ENCODE results near the gene NUDC.
A peak's percentile ranks its signal among the peaks of the same experiment; 100 is the strongest.
"Not testable (repeated sequence)": the region's sequence is repeated elsewhere in the genome, so short reads cannot be mapped to it uniquely, and the experiment has no call there.

The NUDC gene

DNA sequence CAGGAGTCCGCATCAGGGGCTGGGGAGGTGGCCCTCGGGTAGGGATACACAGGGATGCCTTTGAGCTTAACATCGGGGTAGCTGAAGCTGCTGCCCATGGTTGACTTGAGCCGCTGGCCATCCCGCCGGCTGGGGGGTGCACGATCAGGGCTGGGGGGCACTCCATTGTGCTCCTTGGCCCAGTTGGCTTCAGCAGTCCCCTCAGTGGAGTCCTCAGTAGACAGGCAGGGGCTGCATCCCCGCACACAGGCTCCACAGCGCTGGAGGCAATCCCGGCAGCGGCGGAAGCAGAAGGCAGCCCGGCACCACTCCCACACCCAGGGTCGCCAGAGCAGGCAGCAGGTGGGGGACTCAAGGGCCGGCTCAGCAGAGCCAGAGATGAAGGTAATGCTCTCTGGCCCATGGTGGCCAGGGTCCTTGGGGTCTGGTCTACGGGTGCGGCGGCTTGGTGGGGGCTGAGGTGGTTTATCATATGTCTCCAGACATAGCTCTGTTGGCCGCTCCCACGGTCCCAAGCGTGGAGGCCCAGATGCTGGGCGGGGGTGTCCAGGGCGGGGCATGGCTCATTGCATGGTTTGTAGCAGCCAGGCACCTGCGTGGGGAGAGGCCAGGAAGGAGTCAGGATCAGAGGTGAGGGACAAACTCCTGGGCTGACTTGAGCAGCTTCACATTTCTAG is 30.4 kb downstream of the NUDC start:
- DNase-seq: no peak

GRCh38 chr1:26953374-26953773 is 31.8 kb downstream of the NUDC start:
- DNase-seq: no peak

DNA sequence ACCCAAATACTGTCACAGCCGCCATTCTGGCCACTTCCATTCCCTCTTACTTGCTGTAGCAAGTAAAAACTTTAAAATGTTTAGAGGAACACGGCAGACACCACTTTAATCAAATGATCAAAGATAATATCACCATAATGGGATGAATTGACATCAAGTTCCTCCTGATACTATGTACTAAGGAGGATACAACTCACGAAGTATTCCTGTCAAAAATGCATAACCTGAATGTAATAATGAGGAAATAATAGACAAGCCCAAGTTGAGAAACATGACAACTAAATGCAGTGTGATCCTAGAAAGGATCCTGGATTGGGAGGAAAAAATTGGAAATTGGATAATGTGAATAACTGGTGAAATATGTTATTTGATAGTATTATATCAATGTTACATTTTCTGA is 34.8 kb downstream of the NUDC start:
- no peak for DNase-seq

DNA sequence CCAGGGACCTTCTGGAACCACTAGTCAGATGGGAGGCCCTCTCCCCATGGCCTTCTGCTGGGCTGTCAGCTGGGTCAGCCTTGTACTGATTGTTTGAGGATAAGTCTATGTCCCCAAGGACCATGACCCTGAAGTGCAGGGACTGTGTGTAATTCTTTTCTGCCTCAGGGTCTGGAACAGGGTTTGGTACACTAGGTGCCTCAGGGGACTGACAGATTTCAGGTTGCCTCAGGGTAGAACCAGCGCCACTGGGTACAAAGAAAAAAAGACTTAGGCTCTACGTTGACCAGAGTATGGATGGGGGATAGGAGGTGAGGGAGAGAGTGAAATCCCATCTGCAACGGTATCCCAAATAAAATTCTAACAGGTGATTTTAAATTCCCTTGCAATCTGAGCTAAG is 35.8 kb downstream of the NUDC start:
- DNase-seq: no peak

GRCh38 chr1:26959270-26959669 is 37.7 kb downstream of the NUDC start:
- DNase-seq: no peak

DNA sequence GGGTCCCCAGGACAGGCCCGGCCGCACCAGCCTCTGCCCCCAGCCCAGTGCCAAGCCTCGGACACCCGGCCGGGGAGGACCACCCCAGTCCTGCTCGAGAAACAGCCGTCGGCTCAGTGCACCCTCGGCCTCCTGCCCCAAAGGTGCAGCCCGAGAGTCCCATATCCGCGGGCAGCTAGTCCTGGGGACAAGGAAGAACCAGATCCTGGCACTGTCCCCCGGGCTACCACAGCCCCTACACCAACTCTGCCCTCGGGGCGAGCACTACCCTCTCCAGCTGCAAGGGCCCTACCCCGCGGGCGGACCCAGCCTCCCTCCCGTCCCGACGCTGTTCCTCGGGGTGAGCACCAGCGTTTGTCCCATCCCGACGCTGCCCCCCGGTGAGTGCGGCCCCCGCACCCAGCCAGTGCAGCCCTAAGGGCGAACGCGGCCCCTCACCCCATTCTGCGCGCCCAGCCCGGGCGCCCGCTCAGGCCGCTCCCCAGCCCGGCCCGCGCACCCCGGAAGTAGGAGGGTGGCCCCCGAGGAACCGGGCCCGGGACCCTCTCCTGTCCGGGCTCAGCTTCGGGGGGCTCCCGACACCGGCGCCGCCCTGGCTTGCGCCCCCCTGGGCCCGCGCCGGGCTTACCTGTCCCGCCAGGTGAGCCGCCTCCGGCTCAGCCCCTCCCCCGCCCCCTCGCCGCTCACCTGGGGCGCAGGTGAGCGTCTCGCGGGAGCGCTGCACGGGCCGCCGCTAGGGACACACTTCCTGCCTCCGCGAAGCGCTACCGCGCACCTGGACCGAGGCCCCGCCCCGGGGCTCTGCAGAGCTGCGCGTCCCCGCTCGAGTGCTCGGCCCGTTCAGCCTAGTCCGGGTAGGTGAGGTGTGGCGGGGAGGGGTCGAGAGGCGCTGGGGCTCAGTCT is 38.4 kb downstream of the NUDC start, which contains the start of gene KDF1:
Gene KDF1 (minus strand): TSS at position 747 of the 903 bp plus-strand sequence. CDS start 8,088 bp downstream, outside the sequence.
- DNase-seq: no peak

GRCh38 chr1:26960625-26960966 is 39.1 kb downstream of the NUDC start:
- no peak for DNase-seq

GRCh38 chr1:26961826-26962225 is 40.3 kb downstream of the NUDC start:
- no peak for DNase-seq

DNA sequence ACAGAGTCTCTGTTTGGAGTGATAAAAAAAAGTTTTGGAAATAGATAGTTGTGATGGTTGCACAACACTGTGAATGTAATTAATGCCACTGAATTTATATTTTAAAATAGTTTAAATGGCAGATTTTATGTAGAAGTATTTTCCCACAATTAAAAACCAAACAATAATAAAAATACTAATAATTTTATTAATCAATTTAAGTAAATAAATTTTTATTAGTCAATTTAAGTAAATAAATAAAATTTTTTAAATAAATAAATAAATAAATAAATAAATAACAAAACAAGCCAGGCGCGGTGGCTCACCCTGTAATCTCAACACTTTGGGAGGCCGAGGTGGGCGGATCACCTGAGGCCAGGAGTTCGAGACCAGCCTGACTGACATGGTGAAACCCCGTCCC is 43.7 kb downstream of the NUDC start:
- no peak for DNase-seq

DNA sequence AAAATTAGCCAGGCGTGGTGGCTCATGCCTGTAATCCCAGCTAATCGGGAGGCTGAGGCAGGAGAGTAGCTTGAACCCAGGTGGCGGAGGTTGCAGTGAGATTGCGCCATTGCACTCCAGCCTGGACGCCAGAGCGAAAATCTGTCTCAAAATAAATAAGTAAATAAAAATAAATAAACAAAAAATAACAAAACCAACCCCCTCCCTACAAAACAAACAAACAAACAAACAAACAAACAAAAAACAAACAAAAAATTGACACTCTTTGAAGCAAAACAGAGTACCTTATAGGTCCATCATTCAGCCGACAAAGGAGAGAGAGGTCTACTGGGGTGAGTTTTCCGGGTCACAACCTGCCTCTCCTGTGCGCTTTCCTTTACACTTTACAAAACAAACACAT is 44.1 kb downstream of the NUDC start:
- DNase-seq: no peak

- DNase-seq: peak; percentile 11
Observed at GRCh38 chr1:26970810-26971209, 49.3 kb downstream of the NUDC start.

- no peak for DNase-seq
Observed at GRCh38 chr1:26971590-26971989, 50.0 kb downstream of the NUDC start.

- no peak for DNase-seq
Observed at GRCh38 chr1:26972390-26972789, 50.8 kb downstream of the NUDC start.

DNA sequence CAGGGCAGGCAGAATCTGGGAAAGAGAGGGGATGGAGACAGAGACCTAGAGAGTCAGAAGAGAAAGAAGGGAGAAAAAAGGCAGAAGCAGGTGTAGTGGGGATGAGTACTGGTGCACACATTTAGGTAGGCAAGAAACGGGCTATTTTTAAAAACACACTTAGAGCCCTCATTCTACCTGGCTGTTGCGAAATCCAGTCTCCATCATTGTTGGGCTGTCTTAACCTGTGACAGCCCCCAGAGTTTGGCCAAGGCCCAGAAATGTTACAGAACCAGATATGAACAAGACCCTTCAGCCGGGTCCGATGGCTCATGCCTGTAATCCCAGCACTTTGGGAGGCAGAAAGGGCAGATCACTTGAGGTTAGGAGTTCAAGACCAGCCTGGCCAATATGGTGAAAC is 51.3 kb downstream of the NUDC start:
- no peak for DNase-seq

GRCh38 chr1:26976621-26977510 is 55.3 kb downstream of the NUDC start:
- no peak for DNase-seq

- no peak for DNase-seq
Observed at GRCh38 chr1:26978901-26979300, 57.4 kb downstream of the NUDC start.

- no peak for DNase-seq
Observed at GRCh38 chr1:26981146-26981846, 59.8 kb downstream of the NUDC start.

GRCh38 chr1:26983863-26984262 is 62.3 kb downstream of the NUDC start:
- no peak for DNase-seq

DNA sequence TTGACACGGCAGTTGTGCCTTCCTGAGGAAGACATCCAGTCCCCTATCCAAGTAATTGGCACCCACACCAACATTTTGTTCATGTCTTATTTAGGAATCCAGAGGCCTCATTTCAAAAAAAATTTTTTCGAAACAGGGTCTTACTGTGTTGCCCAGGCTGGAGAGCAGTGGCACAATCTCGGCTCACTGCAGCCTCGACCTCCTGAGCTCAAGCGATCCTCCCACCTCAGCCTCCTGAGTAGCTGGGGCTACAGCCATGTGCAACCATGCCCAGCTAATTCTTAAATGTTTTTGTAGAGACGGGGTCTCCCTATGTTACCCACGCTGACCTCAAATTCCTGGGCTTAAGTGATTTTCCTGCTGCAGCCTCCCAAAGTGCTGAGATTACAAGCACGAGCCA is 62.7 kb downstream of the NUDC start:
- no peak for DNase-seq

GRCh38 chr1:26986658-26987057 is 65.1 kb downstream of the NUDC start:
- no peak for DNase-seq

GRCh38 chr1:26989403-26990109 is 68.0 kb downstream of the NUDC start:
- not testable (repeated sequence) for DNase-seq
